Smooth muscle cell (in vitro differentiated cells): Measurements from ENCODE around the gene ANAPC7. TPM values are rescaled to one million over a fixed set of nuclear protein-coding genes. Genes with fewer than 3 reads are reported as not detected.
"Not testable (repeated sequence)": the region's sequence is repeated elsewhere in the genome, so short reads cannot be mapped to it uniquely, and the experiment has no call there.

Experiments used
- DNase-seq: peaks from one replicate; lab custom pipeline; 2025; ENCODE audit not compliant: unreplicated experiment; lab: John Stamatoyannopoulos, UW
- H2AFZ ChIP-seq: fragments of 200-600 bp; sonication (generic); 2 replicates; pipeline ENCODE4 v1.6.0; 2016; ENCODE audit warnings: antibody characterized with exemption, low read depth, mild to moderate bottlenecking
- H3F3A ChIP-seq: fragments of 200-600 bp; sonication (generic); 2 replicates; pipeline ENCODE4 v1.6.0; 2017; ENCODE audit warnings: antibody characterized with exemption, low read depth
- H3K27ac ChIP-seq: fragments of 200-600 bp; sonication (generic); 2 replicates; pipeline ENCODE4 v1.5.1; 2016; ENCODE audit warnings: low read depth, mild to moderate bottlenecking
- H3K27me3 ChIP-seq: fragments of 200-600 bp; sonication (generic); 2 replicates; pipeline ENCODE4 v1.6.1; 2016; ENCODE audit warnings: low read depth, mild to moderate bottlenecking
- H3K36me3 ChIP-seq: fragments of 200-600 bp; sonication (generic); 2 replicates; pipeline ENCODE4 v1.5.1; 2016; ENCODE audit warnings: low read depth
- H3K4me1 ChIP-seq: fragments of 200-600 bp; sonication (generic); 2 replicates; pipeline ENCODE4 v1.5.1; 2016; ENCODE audit warnings: low read depth
- H3K4me2 ChIP-seq: fragments of 200-600 bp; sonication (generic); 2 replicates; pipeline ENCODE4 v1.6.0; 2016; ENCODE audit warnings: mild to moderate bottlenecking
- H3K4me3 ChIP-seq: fragments of 200-600 bp; sonication (generic); 2 replicates; pipeline ENCODE4 v1.5.1; 2016; ENCODE audit warnings: mild to moderate bottlenecking
- H3K79me2 ChIP-seq: fragments of 200-600 bp; sonication (generic); 2 replicates; pipeline ENCODE4 v1.6.0; 2016; ENCODE audit warnings: low read depth, mild to moderate bottlenecking
- H3K9ac ChIP-seq: fragments of 200-600 bp; sonication (generic); 2 replicates; pipeline ENCODE4 v1.6.0; 2016; ENCODE audit warnings: low read depth
- H3K9me3 ChIP-seq: fragments of 200-600 bp; sonication (generic); replicated peaks from 2 replicates; pipeline ENCODE4 v1.5.1; 2016; ENCODE audit warnings: low read depth
- H4K20me1 ChIP-seq: fragments of 200-600 bp; sonication (generic); 2 replicates; pipeline ENCODE4 v1.6.0; 2016; ENCODE audit warnings: low read depth
- WGBS: methylation state at CpG from one replicate; pipeline ENCODE4 v1.1.7; 2016; ENCODE audit warnings: low lambda C conversion rate; 5-methylcytosine and 5-hydroxymethylcytosine counted together
- polyA plus RNA-seq: library from polyadenylated mRNA; unstranded; fragments of >200 nt; fragmentation: Nextera tagmentation; extraction: Ambion mirVana; gene quantifications from 2 replicates; pipeline ENCODE4 v1.2.1, GENCODE V29; 2016
- total RNA-seq: library from RNA; depleted of rRNA; stranded (reverse); fragments of >200 nt; gene quantifications from 2 replicates; pipeline ENCODE4 v1.2.3, GENCODE V29; 2014
- TF ChIP-seq, protein P1 (sequence below): fragments of 200-600 bp; sonication (generic); IDR thresholded peaks from 2 replicates; pipeline ENCODE4 v1.5.1; 2017; ENCODE audit warnings: borderline replicate concordance, mild to moderate bottlenecking, antibody characterized with exemption; ENCODE audit not compliant: insufficient read depth, poor library complexity, severe bottlenecking

The ANAPC7 gene
- total and polyA plus RNA-seq, 2 experiments from 2014 or later, result 22.1 to 36.8 TPM

DNA sequence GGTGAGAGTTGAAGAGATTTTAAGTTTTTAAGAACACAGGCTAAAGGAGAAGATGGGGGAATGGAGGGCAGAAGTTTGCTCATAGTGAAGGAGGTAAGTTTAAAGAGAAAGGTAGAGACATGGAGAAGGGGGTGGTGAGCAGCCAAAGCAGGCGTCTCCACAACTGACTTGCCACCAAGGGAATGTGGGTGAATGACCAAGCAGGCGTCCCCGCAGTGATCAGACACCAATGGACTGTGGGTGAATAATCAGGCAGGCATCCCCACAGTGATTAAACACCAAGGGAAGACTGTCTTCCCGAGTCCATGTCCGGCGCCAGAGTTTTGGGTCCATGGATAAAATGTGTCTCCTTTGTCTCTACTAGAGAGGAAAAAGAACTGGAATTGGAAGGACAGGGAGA, 6.6 kb upstream of the ANAPC7 start:
- not testable (repeated sequence) for DNase-seq, H3K4me1 ChIP-seq, H3K9ac ChIP-seq, H3K4me2 ChIP-seq, H4K20me1 ChIP-seq, H3K79me2 ChIP-seq, H3K4me3 ChIP-seq, H3K27ac ChIP-seq, H3F3A ChIP-seq, H2AFZ ChIP-seq, H3K36me3 ChIP-seq, H3K9me3 ChIP-seq, H3K27me3 ChIP-seq
- WGBS, result 86% methylated on average over 6 of the region's 6 CpGs

- not testable (repeated sequence) for DNase-seq, H3F3A ChIP-seq, H3K9ac ChIP-seq, H3K9me3 ChIP-seq, H3K4me2 ChIP-seq, H3K27me3 ChIP-seq, H2AFZ ChIP-seq, H3K4me1 ChIP-seq, H3K4me3 ChIP-seq, H4K20me1 ChIP-seq, H3K36me3 ChIP-seq, H3K27ac ChIP-seq
- WGBS, result 96% methylated on average over 16 of the region's 16 CpGs
- H3K79me2 ChIP-seq, result peaks cover 29% of the 10 kb centered on the region
Measured at GRCh38 chr12:110405126-110405662, 1.7 kb upstream of the ANAPC7 start.

GRCh38 chr12:110403976-110404682, 621 bp upstream of the ANAPC7 start:
- Histone ChIP-seq H3K4me1 (no peaks in the 10 kb centered on the region), H3K36me3 (no peaks in the 10 kb centered on the region), H3K9ac (peak overlapping the region; percentile 100), H3K27ac (peak overlapping the region; percentile 99), H2AFZ (peak overlapping the region; percentile 100), H3K27me3 (no peaks in the 10 kb centered on the region), H3F3A (no peaks in the 10 kb centered on the region), H3K4me3 (peak overlapping the region; percentile 79), H3K9me3 (no peaks in the 10 kb centered on the region), H3K79me2 (peaks cover 39% of the 10 kb centered on the region), H3K4me2 (peak overlapping the region; percentile 97), H4K20me1 (no peaks in the 10 kb centered on the region)
- 21% methylated on average over 21 of the region's 21 CpGs for WGBS
- TF ChIP-seq, protein P1, sequence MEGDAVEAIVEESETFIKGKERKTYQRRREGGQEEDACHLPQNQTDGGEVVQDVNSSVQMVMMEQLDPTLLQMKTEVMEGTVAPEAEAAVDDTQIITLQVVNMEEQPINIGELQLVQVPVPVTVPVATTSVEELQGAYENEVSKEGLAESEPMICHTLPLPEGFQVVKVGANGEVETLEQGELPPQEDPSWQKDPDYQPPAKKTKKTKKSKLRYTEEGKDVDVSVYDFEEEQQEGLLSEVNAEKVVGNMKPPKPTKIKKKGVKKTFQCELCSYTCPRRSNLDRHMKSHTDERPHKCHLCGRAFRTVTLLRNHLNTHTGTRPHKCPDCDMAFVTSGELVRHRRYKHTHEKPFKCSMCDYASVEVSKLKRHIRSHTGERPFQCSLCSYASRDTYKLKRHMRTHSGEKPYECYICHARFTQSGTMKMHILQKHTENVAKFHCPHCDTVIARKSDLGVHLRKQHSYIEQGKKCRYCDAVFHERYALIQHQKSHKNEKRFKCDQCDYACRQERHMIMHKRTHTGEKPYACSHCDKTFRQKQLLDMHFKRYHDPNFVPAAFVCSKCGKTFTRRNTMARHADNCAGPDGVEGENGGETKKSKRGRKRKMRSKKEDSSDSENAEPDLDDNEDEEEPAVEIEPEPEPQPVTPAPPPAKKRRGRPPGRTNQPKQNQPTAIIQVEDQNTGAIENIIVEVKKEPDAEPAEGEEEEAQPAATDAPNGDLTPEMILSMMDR, result no peak
- peak; percentile 5 for DNase-seq

DNA sequence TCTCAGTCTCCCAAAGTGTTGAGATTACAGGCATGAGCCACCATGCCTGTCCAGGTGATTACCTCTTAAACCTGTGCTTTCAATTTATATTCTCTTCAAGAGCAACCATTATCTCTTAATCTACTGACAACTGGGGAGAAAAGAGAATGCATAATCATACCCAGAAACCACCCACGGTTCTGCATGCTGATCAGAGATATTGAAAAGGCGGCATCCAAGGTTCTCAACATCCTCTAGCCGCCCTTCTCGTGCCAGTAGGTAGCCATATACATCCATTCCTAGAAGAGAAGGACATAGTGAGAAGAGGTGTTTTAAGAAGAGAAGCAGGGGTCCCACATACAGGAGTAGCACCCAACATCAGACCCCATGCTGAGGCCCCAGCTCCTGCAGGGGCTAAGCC, 20.8 kb downstream of the ANAPC7 start:
- Histone ChIP-seq H3K9ac (no peak overlapping the region), H3K36me3 (peaks cover 18% of the 10 kb centered on the region), H3K9me3 (no peaks in the 10 kb centered on the region), H4K20me1 (no peaks in the 10 kb centered on the region), H3K4me3 (no peak overlapping the region), H3K4me1 (no peaks in the 10 kb centered on the region), H3K27me3 (no peaks in the 10 kb centered on the region), H3F3A (no peaks in the 10 kb centered on the region), H2AFZ (no peak overlapping the region), H3K27ac (no peak overlapping the region), H3K4me2 (no peak overlapping the region), H3K79me2 (no peaks in the 10 kb centered on the region)
- DNase-seq, result no peak
- 98% methylated on average over 4 of the region's 4 CpGs for WGBS
- TF ChIP-seq, protein P1, result no peak
